ACC112 (cell line): Measurements from ENCODE around the gene CEACAM3.
"Not testable (repeated sequence)": the region's sequence is repeated elsewhere in the genome, so short reads cannot be mapped to it uniquely, and the experiment has no call there.

Experiments used
- H2AFZ ChIP-seq: fragments of 200-600 bp; sonication (generic); one replicate; pipeline ENCODE4 v1.6.0; 2017; ENCODE audit warnings: antibody characterized with exemption, low read length; ENCODE audit not compliant: unreplicated experiment
- H3K27ac ChIP-seq: fragments of 200-600 bp; sonication (generic); 2 replicates; pipeline ENCODE4 v1.5.1; 2014; ENCODE audit warnings: low read depth, mild to moderate bottlenecking, antibody characterized with exemption, low read length, moderate library complexity
- H3K27me3 ChIP-seq: fragments of 200-600 bp; sonication (generic); 2 replicates; pipeline ENCODE4 v1.6.1; 2014; ENCODE audit warnings: mild to moderate bottlenecking, antibody characterized with exemption, low read length, moderate library complexity, mixed read lengths; ENCODE audit not compliant: insufficient read depth
- H3K36me3 ChIP-seq: fragments of 200-600 bp; sonication (generic); 2 replicates; pipeline ENCODE4 v1.6.1; 2016; ENCODE audit warnings: mild to moderate bottlenecking, antibody characterized with exemption, low read length, moderate library complexity, mixed read lengths; ENCODE audit not compliant: insufficient read depth
- H3K4me1 ChIP-seq: fragments of 200-600 bp; sonication (generic); one replicate; pipeline ENCODE4 v1.6.1; 2016; ENCODE audit warnings: low read length, mixed read lengths; ENCODE audit not compliant: insufficient read depth, unreplicated experiment, control insufficient read depth
- H3K4me3 ChIP-seq: fragments of 200-600 bp; sonication (generic); 2 replicates; pipeline ENCODE4 v1.5.1; 2014; ENCODE audit warnings: mild to moderate bottlenecking, low read depth, low read length
- H3K79me2 ChIP-seq: fragments of 200-600 bp; sonication (generic); one replicate; pipeline ENCODE4 v1.6.0; 2016; ENCODE audit warnings: low read length; ENCODE audit not compliant: control insufficient read depth, unreplicated experiment, insufficient read depth

The CEACAM3 gene

DNA sequence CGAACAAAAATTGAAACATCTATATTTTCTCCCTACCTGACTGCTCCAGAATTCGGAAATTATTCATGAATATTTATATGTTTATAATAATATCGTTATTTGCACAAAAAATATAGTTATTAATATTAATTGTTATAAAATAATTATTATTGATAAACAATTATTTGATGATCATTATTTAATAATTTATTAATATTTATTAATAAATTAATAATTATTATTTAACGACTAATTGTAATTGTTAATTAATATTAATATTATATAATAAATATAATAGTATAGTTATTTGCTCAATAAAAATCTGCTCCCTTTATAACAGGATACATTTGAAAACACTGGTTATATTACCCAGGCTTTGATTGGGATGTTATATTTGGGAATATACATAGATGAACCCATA, 26.8 kb upstream of the CEACAM3 start:
- Histone ChIP-seq H2AFZ (no peak overlapping the region), H3K27ac (no peak overlapping the region), H3K36me3 (no peaks in the 10 kb centered on the region), H3K4me1 (no peaks in the 10 kb centered on the region), H3K4me3 (no peak overlapping the region), H3K27me3 (peaks cover 47% of the 10 kb centered on the region), H3K79me2 (no peaks in the 10 kb centered on the region)

DNA sequence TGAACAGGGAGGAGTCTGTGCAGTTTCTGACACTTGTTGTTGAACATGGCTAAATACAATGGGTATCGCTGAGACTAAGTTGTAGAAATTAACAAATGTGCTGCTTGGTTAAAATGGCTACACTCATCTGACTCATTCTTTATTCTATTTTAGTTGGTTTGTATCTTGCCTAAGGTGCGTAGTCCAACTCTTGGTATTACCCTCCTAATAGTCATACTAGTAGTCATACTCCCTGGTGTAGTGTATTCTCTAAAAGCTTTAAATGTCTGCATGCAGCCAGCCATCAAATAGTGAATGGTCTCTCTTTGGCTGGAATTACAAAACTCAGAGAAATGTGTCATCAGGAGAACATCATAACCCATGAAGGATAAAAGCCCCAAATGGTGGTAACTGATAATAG, 25.0 kb upstream of the CEACAM3 start:
- Histone ChIP-seq H2AFZ (no peak overlapping the region), H3K4me3 (no peak overlapping the region), H3K36me3 (no peaks in the 10 kb centered on the region), H3K79me2 (no peaks in the 10 kb centered on the region), H3K4me1 (no peaks in the 10 kb centered on the region), H3K27ac (no peak overlapping the region), H3K27me3 (peaks cover 37% of the 10 kb centered on the region)

- no peaks in the 10 kb centered on the region for H3K36me3 ChIP-seq
- peaks cover 49% of the 10 kb centered on the region for H3K27me3 ChIP-seq
- H3K4me1 ChIP-seq, result no peaks in the 10 kb centered on the region
- no peak overlapping the region for H2AFZ ChIP-seq
- H3K79me2 ChIP-seq, result no peaks in the 10 kb centered on the region
- H3K27ac ChIP-seq, result no peak overlapping the region
- no peak overlapping the region for H3K4me3 ChIP-seq
Measured at GRCh38 chr19:41774515-41774980, 21.8 kb upstream of the CEACAM3 start.

GRCh38 chr19:41776700-41777099, 19.7 kb upstream of the CEACAM3 start:
- H3K4me3 ChIP-seq, result no peak overlapping the region

DNA sequence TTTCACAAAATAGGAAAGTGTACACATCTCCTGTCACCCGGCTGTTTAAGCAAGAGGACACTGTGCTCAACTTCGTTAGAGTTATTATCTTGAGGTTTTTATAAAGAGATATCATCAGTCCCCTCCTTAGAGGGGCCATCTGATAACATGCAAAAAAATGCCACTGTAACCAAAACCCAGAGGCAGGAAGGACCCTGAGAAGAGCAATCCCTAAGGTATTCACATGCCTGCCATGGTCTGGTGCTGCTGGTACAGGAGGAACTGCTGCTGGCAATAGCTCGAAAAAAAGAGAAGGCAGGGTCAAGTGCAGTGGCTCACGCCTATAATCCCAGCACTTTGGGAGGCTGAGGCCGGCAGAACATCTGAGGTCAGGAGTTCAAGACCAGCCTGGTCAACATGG, 12.8 kb upstream of the CEACAM3 start:
- peaks cover 57% of the 10 kb centered on the region for H3K27me3 ChIP-seq

More at GRCh38 chr19:41776700-41777099, 19.7 kb upstream of the CEACAM3 start:
- Histone ChIP-seq H3K36me3 (no peaks in the 10 kb centered on the region), H3K79me2 (no peaks in the 10 kb centered on the region), H3K27me3 (peaks cover 49% of the 10 kb centered on the region), H2AFZ (no peak overlapping the region), H3K4me1 (no peaks in the 10 kb centered on the region), H3K27ac (no peak overlapping the region)

DNA sequence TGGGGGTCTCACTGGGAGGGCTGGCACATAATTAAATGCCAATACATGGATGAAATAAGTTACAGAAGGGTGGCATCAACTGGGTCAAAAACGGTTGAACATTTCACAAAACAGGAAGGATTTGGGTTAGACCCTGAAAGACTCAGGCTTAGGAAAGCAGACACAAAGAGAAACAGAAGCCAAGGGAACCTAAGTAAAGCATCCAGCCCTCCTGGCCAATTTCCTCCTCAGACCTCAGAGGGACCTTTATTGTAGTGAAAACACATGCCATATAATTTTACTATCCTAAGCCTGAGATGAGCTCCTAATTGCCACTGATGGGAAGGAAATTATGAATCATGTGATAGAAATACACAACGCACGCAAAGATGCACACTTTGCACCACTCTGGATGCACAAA, 12.1 kb upstream of the CEACAM3 start:
- peaks cover 57% of the 10 kb centered on the region for H3K27me3 ChIP-seq

More for the DNA sequence above, 12.8 kb upstream of the CEACAM3 start:
- no peak overlapping the region for H3K4me3 ChIP-seq
- no peaks in the 10 kb centered on the region for H3K36me3 ChIP-seq
- no peak overlapping the region for H2AFZ ChIP-seq
- H3K27ac ChIP-seq, result no peak overlapping the region
- no peaks in the 10 kb centered on the region for H3K79me2 ChIP-seq
- H3K4me1 ChIP-seq, result no peaks in the 10 kb centered on the region

DNA sequence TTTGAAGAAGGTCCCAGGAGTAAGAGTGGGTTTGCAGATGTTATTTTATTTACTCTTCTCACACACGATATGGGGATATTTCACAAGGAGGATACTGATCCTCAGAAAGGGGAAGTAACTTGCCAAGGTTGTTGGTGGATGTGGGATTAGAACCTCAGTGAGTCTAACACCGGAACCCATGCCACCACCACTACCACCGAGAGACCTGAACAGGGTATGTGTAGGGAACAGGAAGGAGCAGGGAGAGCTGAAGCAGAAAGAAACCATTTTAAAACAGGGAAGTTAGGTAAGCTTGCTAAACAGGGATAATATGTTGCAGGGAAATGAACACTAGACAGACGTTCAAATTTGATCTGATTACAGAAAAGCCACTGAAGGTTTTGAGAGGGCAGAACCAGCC, 11.6 kb upstream of the CEACAM3 start:
- H3K27ac ChIP-seq, result no peak overlapping the region
- H2AFZ ChIP-seq, result no peak overlapping the region
- H3K36me3 ChIP-seq, result no peaks in the 10 kb centered on the region
- H3K79me2 ChIP-seq, result no peaks in the 10 kb centered on the region
- H3K27me3 ChIP-seq, result peaks cover 57% of the 10 kb centered on the region
- H3K4me3 ChIP-seq, result no peak overlapping the region
- no peaks in the 10 kb centered on the region for H3K4me1 ChIP-seq

More for the DNA sequence above, 12.1 kb upstream of the CEACAM3 start:
- Histone ChIP-seq H3K4me1 (no peaks in the 10 kb centered on the region), H3K36me3 (no peaks in the 10 kb centered on the region), H3K79me2 (no peaks in the 10 kb centered on the region), H3K4me3 (no peak overlapping the region), H2AFZ (no peak overlapping the region), H3K27ac (no peak overlapping the region)

GRCh38 chr19:41785653-41786052, 10.7 kb upstream of the CEACAM3 start:
- no peak overlapping the region for H3K4me3 ChIP-seq
- no peaks in the 10 kb centered on the region for H3K36me3 ChIP-seq
- no peak overlapping the region for H2AFZ ChIP-seq
- H3K4me1 ChIP-seq, result no peaks in the 10 kb centered on the region
- H3K27me3 ChIP-seq, result peaks cover 58% of the 10 kb centered on the region
- no peak overlapping the region for H3K27ac ChIP-seq
- H3K79me2 ChIP-seq, result no peaks in the 10 kb centered on the region

GRCh38 chr19:41787055-41787454, 9.3 kb upstream of the CEACAM3 start:
- no peaks in the 10 kb centered on the region for H3K36me3 ChIP-seq
- no peaks in the 10 kb centered on the region for H3K79me2 ChIP-seq
- no peak overlapping the region for H3K4me3 ChIP-seq
- no peak overlapping the region for H2AFZ ChIP-seq
- no peak overlapping the region for H3K27ac ChIP-seq
- peaks cover 54% of the 10 kb centered on the region for H3K27me3 ChIP-seq
- no peaks in the 10 kb centered on the region for H3K4me1 ChIP-seq

GRCh38 chr19:41788518-41788917, 7.9 kb upstream of the CEACAM3 start:
- not testable (repeated sequence) for H3K4me1 ChIP-seq, H3K27ac ChIP-seq, H3K79me2 ChIP-seq, H2AFZ ChIP-seq, H3K36me3 ChIP-seq, H3K4me3 ChIP-seq
- peaks cover 52% of the 10 kb centered on the region for H3K27me3 ChIP-seq

GRCh38 chr19:41789053-41789452, 7.3 kb upstream of the CEACAM3 start:
- H3K27me3 ChIP-seq, result peaks cover 50% of the 10 kb centered on the region
- H3K36me3 ChIP-seq, H2AFZ ChIP-seq, H3K4me1 ChIP-seq, H3K79me2 ChIP-seq, H3K4me3 ChIP-seq, H3K27ac ChIP-seq: not testable (repeated sequence)
